ENCODE data around the gene ZNF738. TPM values are rescaled to one million over a fixed set of nuclear protein-coding genes. Genes with fewer than 3 reads are reported as not detected.
"Not testable (repeated sequence)": the region's sequence is repeated elsewhere in the genome, so short reads cannot be mapped to it uniquely, and the experiment has no call there.

ZNF738 gene
- 1 to 10 TPM; 3.1 to 8.6 (median 6.2) TPM for total RNA-seq

DNA sequence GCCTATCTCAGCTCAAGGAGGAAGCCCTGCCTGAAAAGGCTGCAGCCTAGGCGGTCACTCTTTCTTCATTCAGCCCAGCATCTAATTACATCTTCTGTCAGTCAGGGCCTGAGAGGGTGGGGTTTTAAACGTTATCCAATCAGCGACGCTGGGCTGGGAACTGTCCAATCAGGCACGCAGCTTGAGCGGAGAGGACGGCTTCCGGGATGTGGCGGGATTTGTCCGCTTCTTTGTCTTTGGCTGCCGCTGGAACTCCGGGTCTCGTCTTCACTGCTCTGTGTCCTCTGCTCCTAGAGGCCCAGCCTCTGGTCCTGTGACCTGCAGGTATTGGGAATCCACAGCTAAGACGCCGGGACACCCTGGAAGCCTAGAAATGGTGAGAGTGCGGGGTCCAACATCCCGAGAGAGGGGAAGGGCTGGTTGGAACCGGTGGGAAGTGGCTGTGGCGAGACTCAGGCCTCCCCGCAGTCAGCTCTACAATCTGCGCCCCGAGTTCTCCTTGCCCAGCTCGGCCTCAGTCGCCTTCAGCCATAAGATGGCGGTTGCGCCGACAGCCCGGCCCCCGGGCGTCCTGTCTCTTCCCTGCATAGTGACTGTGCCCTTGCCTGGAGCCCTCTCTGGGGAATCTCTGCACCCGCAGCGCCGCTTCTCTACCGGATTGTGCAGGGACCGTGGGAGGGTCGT is at the start of gene ZNF738:
Gene ZNF738 (plus strand): TSS at position 233 of the 684 bp plus-strand sequence. CDS start 141 bp downstream, at position 374.
- H3K27ac ChIP-seq = peak within 1 kb of the TSS in 2 of 3 donors; percentile 55 to 60
- H3K27me3 ChIP-seq = no peaks in the 10 kb centered on the region
- TF ChIP-seq POLR2A (IDR thresholded peaks at IDR 0.05) = peak in 1 of 2 donors; percentile 65
- TF ChIP-seq, protein P1, sequence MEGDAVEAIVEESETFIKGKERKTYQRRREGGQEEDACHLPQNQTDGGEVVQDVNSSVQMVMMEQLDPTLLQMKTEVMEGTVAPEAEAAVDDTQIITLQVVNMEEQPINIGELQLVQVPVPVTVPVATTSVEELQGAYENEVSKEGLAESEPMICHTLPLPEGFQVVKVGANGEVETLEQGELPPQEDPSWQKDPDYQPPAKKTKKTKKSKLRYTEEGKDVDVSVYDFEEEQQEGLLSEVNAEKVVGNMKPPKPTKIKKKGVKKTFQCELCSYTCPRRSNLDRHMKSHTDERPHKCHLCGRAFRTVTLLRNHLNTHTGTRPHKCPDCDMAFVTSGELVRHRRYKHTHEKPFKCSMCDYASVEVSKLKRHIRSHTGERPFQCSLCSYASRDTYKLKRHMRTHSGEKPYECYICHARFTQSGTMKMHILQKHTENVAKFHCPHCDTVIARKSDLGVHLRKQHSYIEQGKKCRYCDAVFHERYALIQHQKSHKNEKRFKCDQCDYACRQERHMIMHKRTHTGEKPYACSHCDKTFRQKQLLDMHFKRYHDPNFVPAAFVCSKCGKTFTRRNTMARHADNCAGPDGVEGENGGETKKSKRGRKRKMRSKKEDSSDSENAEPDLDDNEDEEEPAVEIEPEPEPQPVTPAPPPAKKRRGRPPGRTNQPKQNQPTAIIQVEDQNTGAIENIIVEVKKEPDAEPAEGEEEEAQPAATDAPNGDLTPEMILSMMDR (IDR thresholded peaks at IDR 0.05) = no peak
- peak within 1 kb of the TSS in 2 of 3 donors; percentile 6 to 71 for H3K4me3 ChIP-seq (replicated peaks in 1 of 3)
- H3K9me3 ChIP-seq = no peaks in the 10 kb centered on the region
- H3K36me3 ChIP-seq = no peaks in the 10 kb centered on the region
- peaks cover 0 to 5% of the 10 kb centered on the region in 2 donors for H3K4me1 ChIP-seq
- intact Hi-C loops (cut with DNase I) = no loop called here
- WGBS, 2 donors = 0 to 3% methylated on average over 20 of the region's 36 CpGs
- peak; percentile 89 to 92 for DNase-seq

DNA sequence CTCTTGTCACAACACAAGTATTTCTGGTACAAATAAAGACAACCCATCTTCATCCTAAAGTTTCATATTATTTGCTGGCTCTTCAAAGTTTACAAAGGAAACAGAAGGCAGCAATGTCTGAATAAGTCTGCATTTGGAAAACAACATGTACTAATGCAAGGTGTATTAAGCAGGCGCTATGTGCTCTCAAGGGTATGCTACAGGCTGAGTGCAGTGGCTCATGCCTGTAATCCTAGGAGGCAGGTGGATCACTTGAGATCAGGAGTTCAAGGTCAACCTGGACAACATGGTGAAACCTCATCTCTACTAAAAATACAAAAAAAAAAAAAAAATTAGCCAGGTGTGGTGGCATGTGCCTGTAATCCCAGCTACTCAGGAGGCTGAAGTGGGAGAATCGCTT is 46.0 kb upstream of the ZNF738 start:
- 96 to 100% methylated on average over 2 of the region's 2 CpGs for WGBS, 2 donors
- H3K27ac ChIP-seq; intact Hi-C loops (cut with DNase I); H3K27me3 ChIP-seq; H3K4me1 ChIP-seq; DNase-seq; H3K36me3 ChIP-seq; H3K9me3 ChIP-seq; H3K4me3 ChIP-seq (replicated peaks in 1 of 3): not testable (repeated sequence)

- H3K27ac ChIP-seq = no peak overlapping the region
- H3K27me3 ChIP-seq = no peaks in the 10 kb centered on the region
- H3K36me3 ChIP-seq = no peaks in the 10 kb centered on the region
- no peak for TF ChIP-seq POLR2A (IDR thresholded peaks at IDR 0.05)
- TF ChIP-seq, protein P1 (IDR thresholded peaks at IDR 0.05) = no peak
- no peak overlapping the region for H3K4me3 ChIP-seq (replicated peaks in 1 of 3)
- WGBS, 2 donors = 77 to 89% methylated on average over 1 of the region's 1 CpG
- intact Hi-C loops (cut with DNase I) = no loop called here
- no peaks in the 10 kb centered on the region for H3K9me3 ChIP-seq
- peaks cover 0 to 4% of the 10 kb centered on the region in 2 donors for H3K4me1 ChIP-seq
- DNase-seq = no peak
These were observed 44.1 kb upstream of the ZNF738 start for GRCh38 chr19:21314676-21315075.

DNA sequence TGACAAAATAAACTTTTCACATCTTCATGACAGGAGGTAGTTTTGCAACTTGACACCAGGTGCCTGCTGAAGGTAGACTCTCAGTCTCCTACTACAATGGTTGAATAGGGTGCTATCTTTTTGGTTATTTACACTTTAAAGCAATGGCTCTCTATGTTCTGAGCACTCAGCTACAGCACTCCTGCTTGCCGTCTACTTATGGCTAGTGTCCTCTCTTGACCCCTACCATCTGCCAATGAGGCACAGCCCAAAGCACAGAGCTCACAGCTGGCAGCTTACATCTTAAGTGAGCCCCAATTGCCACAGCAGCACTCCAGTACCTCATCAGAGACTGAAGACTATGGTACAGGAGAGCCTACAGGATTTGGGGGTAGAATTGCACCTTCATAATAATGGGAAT is 41.0 kb upstream of the ZNF738 start:
- no peaks in the 10 kb centered on the region for H3K9me3 ChIP-seq
- TF ChIP-seq, protein P1 (IDR thresholded peaks at IDR 0.05) = no peak
- no peak for TF ChIP-seq POLR2A (IDR thresholded peaks at IDR 0.05)
- no peaks in the 10 kb centered on the region for H3K27me3 ChIP-seq
- no peaks in the 10 kb centered on the region for H3K36me3 ChIP-seq
- DNase-seq = no peak
- intact Hi-C loops (cut with DNase I) = no loop called here
- H3K27ac ChIP-seq = no peak overlapping the region
- no peak overlapping the region for H3K4me3 ChIP-seq (replicated peaks in 1 of 3)
- H3K4me1 ChIP-seq = no peaks in the 10 kb centered on the region
- WGBS, 2 donors = 47 to 89% methylated on average over 1 of the region's 1 CpG

GRCh38 chr19:21321134-21321533 is 37.7 kb upstream of the ZNF738 start:
- intact Hi-C loops (cut with DNase I) = no loop called here
- no peak for TF ChIP-seq POLR2A (IDR thresholded peaks at IDR 0.05)
- TF ChIP-seq, protein P1 (IDR thresholded peaks at IDR 0.05) = no peak
- no peak overlapping the region for H3K4me3 ChIP-seq (replicated peaks in 1 of 3)
- H3K27ac ChIP-seq = no peak overlapping the region
- WGBS, 2 donors = 75 to 91% methylated on average over 4 of the region's 4 CpGs
- no peak for DNase-seq
- no peaks in the 10 kb centered on the region for H3K9me3 ChIP-seq
- H3K4me1 ChIP-seq = no peaks in the 10 kb centered on the region
- H3K36me3 ChIP-seq = peaks cover 0 to under 1% of the 10 kb centered on the region in 2 donors
- H3K27me3 ChIP-seq = no peaks in the 10 kb centered on the region
